GM20431 (cell line): ENCODE results near the gene MYO5A.

Experiments
- in situ Hi-C: fragments of 300-500 bp; cut with MseI, MboI; formaldehyde crosslinking; loops from one replicate; pipeline ENCODE4 v1.15.0; 2020; ENCODE audit warnings: low sequenced_read_pairs; ENCODE audit not compliant: unreplicated experiment

Gene MYO5A

GRCh38 chr15:52343831-52344230, 184.8 kb downstream of the MYO5A start:
- in situ Hi-C loops = loop anchor here (25.0 kb wide), 1 partner anchor 393 kb away; no protein-coding TSS in a partner anchor

DNA sequence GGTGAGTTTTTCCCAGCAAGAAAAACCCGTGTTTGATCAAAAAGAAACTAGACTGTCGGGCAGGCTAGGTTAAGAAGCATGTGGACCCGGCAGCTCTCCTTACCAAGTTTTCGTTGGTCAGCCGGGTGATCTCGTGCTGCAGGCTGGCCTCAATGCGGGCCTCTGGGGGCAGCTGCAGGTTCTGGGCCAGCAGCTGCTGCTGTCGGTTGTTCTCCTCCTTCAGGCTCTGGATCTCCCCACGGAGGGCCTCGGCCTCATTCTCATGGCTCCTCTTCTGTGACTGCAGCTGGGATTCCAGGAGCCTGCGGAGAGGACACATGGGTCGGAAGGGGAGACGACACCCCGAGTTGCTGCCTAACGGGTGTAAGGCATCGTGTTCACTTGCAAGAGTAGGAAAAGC, 188.6 kb downstream of the MYO5A start:
- in situ Hi-C loops = loop anchor here (25.0 kb wide), 1 partner anchor 397 kb away; no protein-coding TSS in a partner anchor

DNA sequence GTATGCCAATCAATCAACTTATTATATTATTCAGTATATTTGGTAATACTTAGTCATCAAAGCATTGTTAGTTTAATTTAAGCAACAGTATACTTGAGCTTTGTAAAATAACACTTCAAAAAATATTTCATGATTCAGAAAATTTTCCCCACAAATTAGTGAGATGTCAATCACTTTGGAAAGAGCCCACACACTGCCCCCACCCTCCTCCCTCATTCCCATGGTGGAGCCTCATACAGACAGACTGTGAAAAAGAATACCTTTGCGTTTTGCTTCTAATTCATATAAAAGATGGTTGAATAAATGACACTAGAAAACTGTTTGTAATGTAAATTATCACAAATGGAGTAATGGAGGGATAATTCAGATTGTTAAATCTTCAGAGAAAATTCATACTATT, 189.8 kb downstream of the MYO5A start:
- in situ Hi-C loops = loop anchor here (25.0 kb wide), 1 partner anchor 398 kb away; no protein-coding TSS in a partner anchor

DNA sequence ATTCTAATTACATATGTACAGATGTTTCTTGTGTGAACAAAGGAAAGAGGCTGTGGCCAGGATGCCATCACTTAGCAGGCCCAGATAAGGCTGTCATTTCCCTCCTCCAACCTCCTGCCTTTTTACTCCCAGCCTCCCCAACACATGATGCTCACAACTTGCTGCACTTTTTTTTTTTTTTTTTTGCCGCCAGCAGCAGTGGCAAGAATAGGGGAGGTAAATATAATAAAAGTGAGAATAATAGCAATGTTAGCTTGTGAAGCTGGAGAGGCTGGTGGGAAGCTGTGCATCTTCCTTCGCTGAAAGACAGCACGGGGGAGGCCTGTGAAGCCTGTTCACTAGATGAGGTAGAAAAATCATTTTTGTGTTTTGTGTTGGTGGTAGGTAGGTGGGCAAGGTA, 190.6 kb downstream of the MYO5A start:
- in situ Hi-C loops = loop anchor here (25.0 kb wide), 1 partner anchor 399 kb away; no protein-coding TSS in a partner anchor

GRCh38 chr15:52337198-52337853, 191.4 kb downstream of the MYO5A start:
- in situ Hi-C loops = loop anchor here (25.0 kb wide), 1 partner anchor 400 kb away; no protein-coding TSS in a partner anchor

DNA sequence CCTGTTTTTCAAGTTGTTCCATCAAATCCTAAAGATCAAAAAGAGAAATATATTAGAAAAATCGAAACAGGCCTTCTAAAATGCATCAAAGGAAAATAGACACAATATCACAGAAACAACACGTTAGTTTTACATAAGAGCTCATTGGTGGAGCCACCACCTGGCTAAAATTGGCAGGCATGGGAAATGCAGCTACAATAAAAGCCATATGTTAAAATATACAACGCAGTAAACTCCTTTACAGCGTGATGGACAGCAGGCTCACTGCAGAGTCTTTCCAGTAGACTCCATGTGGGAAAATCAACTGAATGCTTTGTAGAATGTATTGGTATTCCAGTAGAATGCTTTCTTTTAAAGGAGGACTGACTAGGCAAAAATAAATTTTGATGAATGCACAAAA, 192.2 kb downstream of the MYO5A start:
- in situ Hi-C loops = loop anchor here (25.0 kb wide), 1 partner anchor 401 kb away; no protein-coding TSS in a partner anchor

DNA sequence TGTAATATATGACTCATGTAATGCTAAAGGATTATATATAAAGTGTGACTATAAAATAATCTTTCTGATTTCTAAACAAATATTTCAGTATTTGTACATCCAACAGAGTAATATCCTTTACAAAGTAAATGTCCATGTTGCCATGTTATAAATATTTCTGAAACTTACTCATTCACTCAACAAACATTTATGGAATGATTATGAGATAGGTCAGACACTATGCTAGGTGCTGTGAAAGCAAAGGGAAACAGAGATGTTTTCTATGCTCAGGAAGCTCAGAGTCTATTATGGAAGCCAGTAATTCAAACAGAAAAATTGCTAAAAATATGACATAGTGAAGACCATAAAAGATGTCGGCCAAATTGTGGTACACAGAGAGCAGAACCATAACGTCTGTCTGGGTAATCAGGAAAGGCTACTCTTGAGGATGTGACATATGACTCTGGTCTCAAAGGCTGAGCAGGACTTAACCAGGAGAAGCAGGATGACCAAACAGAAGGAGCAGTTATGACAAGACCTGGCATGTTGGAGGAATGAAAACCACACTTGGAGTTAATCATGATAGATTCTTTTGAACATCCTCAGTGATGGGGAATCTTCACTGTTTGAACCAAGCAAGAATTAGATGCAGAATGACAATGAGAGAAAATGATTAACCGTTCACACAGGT, 194.1 kb downstream of the MYO5A start:
- in situ Hi-C loops = loop anchor here (25.0 kb wide), 1 partner anchor 403 kb away; no protein-coding TSS in a partner anchor

DNA sequence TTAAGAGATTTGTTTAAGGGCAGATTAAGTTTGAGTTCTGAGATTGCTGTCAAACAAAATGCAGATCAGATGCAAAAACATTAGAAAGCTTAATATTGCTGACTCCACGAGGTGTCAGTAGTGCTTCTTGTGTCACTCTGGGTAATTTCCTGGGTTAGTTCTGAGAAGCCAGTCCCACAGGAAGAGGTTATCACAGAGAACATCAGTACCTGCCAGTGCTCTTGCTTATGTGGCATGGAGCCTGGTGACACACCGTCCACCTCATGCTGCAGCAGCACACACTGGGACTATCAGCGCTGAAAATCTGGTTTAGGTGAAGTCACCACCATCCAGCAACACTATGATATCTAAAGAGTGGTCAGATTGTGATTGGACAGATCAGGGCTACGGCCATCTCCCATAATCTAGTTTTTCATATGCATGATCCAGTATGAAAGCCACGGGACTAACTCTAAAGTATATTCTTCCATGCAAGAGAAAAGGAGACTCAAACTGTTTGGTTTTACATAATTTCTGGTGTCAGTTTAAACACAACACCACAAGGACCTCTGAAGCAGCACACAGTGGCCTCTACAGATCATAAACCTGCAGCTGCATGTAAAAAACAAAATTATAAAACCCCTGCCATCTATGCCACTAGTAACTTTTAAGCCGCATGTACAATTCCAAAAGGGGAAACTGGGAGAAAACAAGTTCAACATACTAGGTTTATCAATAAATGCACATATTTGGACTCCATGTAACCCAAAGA, 197.0 kb downstream of the MYO5A start:
- in situ Hi-C loops = loop anchor here (25.0 kb wide), 1 partner anchor 406 kb away; no protein-coding TSS in a partner anchor

DNA sequence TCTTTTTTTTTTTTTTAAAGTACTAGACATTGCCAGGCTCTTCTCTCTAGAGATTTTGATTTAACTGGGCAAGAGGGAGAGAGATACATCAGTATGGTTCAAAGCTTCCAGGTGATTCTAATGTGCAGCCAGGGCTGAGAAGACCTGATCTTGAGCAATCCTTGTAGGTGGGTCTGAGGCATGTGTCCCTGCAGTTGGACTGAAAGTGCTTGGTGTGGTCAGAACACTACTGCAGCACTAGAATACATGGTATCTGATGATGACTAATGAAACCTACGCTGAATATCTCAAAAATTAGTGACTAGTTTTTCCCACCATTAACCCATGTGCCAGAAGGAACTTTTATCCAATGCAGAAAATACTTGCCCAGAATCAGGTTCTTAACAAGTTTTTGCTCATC, 198.7 kb downstream of the MYO5A start:
- in situ Hi-C loops = loop anchor here (25.0 kb wide), 1 partner anchor 407 kb away; no protein-coding TSS in a partner anchor

- in situ Hi-C loops = loop anchor here (25.0 kb wide), 1 partner anchor 408 kb away; no protein-coding TSS in a partner anchor
These were observed 199.5 kb downstream of the MYO5A start for GRCh38 chr15:52329150-52329549.

GRCh38 chr15:52328680-52329079, 200.0 kb downstream of the MYO5A start:
- in situ Hi-C loops = loop anchor here (25.0 kb wide), 1 partner anchor 409 kb away; no protein-coding TSS in a partner anchor

DNA sequence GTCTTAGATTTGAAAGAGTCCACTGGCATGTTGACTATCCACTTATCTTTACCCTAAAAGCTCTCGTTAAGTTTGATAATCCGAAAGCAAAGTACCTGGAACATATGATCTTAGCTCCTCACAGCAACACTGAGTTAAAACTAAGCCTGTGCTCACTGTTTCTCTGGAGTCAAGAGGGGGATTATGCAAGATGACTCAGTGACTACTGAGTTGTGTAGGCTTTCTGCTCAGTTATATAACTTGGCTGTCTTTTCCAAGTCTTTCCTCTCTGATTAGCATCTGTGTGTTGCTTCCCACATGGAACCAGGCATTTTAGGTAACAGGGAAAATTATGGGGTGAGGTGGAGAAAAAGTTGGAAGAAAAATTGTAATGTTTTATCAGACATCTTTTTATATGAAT, 201.9 kb downstream of the MYO5A start:
- in situ Hi-C loops = loop anchor here (25.0 kb wide), 1 partner anchor 411 kb away; no protein-coding TSS in a partner anchor

- in situ Hi-C loops = no loop called here
These were observed 204.6 kb downstream of the MYO5A start for GRCh38 chr15:52324109-52324508.

DNA sequence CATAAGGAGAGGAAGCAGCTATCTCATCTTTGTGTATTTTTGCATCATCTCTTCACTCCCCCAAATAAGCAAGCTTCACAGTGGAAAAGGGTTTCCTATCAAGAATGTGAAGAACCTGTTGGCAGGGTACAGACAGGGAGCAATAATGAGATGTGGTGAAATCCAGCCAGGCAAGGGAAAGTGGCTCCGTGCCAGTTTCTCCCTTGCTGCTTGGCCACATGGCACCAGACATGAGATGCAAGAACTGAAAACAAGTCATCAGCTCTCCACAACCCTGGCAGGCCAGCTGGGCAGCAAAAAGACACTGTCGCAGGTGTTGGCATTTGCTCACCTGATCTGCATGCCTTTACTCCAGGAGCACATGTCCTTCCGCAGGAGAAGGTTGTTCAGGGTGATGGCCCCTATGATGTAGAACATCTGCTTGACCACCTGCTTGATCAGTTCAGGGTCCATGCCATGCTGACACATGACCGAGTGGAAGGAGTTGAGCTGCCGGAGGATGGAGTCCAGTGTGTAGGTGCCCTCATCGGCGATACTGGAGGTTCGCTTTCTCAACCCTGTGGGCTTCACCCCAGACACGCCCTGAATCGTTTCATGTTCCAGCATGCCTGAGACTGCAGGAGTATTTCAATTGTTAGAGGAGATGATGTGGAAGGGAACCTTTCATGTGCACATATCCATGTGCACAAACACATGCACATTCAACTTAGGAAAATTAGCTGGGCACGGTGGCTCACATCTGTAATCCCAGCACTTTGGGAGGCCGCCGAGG, 209.8 kb downstream of the MYO5A start:
- in situ Hi-C loops = no loop called here

DNA sequence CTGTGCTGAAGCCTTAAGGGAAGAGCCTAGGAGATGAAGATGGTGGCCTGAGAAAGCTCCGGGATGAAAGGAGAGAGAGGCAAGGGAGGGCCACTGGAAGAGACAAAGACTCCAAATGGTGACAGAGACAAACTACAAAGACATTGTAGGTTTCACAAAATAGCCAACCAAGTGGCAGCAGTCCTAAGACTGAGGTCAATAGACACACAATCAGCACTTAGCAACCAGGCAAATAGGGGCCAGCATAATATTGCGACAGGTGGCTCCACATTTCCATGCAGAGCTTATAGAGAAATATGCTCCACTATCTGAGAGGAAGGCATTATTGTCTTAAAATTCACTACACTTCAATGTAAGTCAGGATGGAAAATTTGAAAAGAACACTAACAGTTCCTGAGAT, 211.0 kb downstream of the MYO5A start:
- in situ Hi-C loops = no loop called here

DNA sequence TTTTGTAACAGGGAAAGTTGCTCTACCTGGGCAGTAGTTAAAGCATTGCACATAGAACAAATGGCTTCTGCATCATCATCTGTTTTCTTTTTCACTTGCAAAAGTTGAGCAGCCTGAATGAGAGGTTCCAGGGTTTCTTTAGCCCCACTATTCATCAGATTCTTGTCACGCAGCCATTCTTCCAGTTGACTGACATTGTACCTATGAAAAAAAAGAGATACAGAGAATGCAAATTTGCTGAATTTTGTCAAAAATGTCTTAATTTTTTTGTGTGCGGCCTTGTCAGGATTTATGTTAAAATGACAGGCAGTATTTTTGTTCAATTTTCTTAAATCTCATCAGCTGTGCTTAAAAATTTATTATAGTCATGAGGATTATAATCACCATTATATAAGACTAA, 211.7 kb downstream of the MYO5A start:
- in situ Hi-C loops = no loop called here

GRCh38 chr15:52309154-52309548, 219.5 kb downstream of the MYO5A start:
- in situ Hi-C loops = no loop called here

DNA sequence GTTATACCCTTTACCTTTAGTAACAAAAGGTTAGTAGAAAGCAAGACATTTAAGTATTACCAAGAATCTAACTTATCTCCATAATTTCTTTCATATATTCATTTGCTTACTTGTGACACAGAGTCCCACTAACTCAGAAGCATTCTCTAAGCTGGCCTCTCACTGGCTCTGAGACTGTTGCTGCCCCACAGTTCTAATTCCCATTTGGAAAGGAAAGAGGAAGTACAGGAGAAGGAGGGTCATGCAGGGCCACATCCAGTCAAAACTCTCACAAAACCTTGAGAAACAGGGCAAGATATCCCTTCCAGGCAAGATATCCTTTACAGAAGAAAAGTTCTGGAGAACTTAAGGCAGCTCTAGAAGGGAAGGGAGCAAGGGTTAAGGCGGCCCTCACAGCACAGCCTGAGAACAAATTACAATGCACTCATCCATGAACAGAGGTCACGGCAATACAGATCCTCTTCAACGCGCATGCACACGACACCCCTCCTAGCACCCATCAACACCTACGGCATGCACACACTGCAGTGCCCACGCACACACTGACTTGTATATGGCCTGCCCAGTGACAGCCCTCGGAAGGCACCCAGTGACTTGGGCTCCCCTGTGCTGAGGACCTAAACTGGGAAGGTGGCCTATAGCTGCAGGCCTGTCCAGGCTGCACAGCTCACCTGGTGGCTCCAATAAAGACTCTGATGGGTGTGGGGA, 220.1 kb downstream of the MYO5A start:
- in situ Hi-C loops = no loop called here

GRCh38 chr15:52307847-52308246, 220.8 kb downstream of the MYO5A start:
- in situ Hi-C loops = no loop called here
